Neural crest cell (in vitro differentiated cells): ENCODE results near the gene VPS26B. TPM values are rescaled to one million over a fixed set of nuclear protein-coding genes. Genes with fewer than 3 reads are reported as not detected.

ENCODE experiments used
- DNase-seq: peaks from one replicate; pipeline ENCODE4 v3.0.0; 2021; ENCODE audit warnings: low read depth, mixed read lengths, low spot score
- H3K27ac Mint-ChIP-seq: one replicate; pipeline ENCODE4 v1.8.0; 2021; ENCODE audit warnings: mild to moderate bottlenecking, mixed read lengths; ENCODE audit not compliant: unreplicated experiment
- H3K27me3 Mint-ChIP-seq: 2 replicates; pipeline ENCODE4 v1.8.0; 2021; ENCODE audit warnings: low read depth, mild to moderate bottlenecking, mixed read lengths
- H3K36me3 Mint-ChIP-seq: 2 replicates; pipeline ENCODE4 v1.8.0; 2021; ENCODE audit warnings: low read depth, mild to moderate bottlenecking, mixed read lengths
- H3K4me1 Mint-ChIP-seq: 2 replicates; pipeline ENCODE4 v1.8.0; 2021; ENCODE audit warnings: mixed read lengths
- H3K4me3 Mint-ChIP-seq: one replicate; pipeline ENCODE4 v1.8.0; 2021; ENCODE audit warnings: mild to moderate bottlenecking, mixed read lengths
- H3K9me3 Mint-ChIP-seq: 2 replicates; pipeline ENCODE4 v1.8.0; 2021; ENCODE audit warnings: mixed read lengths
- total RNA-seq: library from RNA; stranded (reverse); gene quantifications from 2 replicates; pipeline ENCODE4 v1.2.1, GENCODE V29; 2021
- TF ChIP-seq, protein P1 (sequence below): fragments of 200-600 bp; sonication (generic); conservative IDR thresholded peaks from 2 replicates; pipeline ENCODE4 v1.5.0; 2021; ENCODE audit warnings: antibody characterized with exemption, mild to moderate bottlenecking

Gene VPS26B
- total RNA-seq, 1 donor from 2014 or later: 45.6 TPM

GRCh38 chr11:134287561-134287960, 63.1 kb downstream of the VPS26B start:
- TF ChIP-seq, protein P1, sequence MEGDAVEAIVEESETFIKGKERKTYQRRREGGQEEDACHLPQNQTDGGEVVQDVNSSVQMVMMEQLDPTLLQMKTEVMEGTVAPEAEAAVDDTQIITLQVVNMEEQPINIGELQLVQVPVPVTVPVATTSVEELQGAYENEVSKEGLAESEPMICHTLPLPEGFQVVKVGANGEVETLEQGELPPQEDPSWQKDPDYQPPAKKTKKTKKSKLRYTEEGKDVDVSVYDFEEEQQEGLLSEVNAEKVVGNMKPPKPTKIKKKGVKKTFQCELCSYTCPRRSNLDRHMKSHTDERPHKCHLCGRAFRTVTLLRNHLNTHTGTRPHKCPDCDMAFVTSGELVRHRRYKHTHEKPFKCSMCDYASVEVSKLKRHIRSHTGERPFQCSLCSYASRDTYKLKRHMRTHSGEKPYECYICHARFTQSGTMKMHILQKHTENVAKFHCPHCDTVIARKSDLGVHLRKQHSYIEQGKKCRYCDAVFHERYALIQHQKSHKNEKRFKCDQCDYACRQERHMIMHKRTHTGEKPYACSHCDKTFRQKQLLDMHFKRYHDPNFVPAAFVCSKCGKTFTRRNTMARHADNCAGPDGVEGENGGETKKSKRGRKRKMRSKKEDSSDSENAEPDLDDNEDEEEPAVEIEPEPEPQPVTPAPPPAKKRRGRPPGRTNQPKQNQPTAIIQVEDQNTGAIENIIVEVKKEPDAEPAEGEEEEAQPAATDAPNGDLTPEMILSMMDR: no peak
- H3K27me3 Mint-ChIP-seq: peaks cover 11% of the 10 kb centered on the region
- H3K36me3 Mint-ChIP-seq: no peaks in the 10 kb centered on the region
- no peak for DNase-seq
- H3K4me1 Mint-ChIP-seq: peaks cover 14% of the 10 kb centered on the region
- H3K4me3 Mint-ChIP-seq: no peak overlapping the region
- H3K9me3 Mint-ChIP-seq: no peaks in the 10 kb centered on the region
- H3K27ac Mint-ChIP-seq: no peak overlapping the region

- H3K4me3 Mint-ChIP-seq: no peak overlapping the region
- DNase-seq: no peak
- no peaks in the 10 kb centered on the region for H3K36me3 Mint-ChIP-seq
- no peaks in the 10 kb centered on the region for H3K9me3 Mint-ChIP-seq
- peaks cover 14% of the 10 kb centered on the region for H3K4me1 Mint-ChIP-seq
- TF ChIP-seq, protein P1: no peak
- H3K27me3 Mint-ChIP-seq: peaks cover 11% of the 10 kb centered on the region
- H3K27ac Mint-ChIP-seq: no peak overlapping the region
These were observed 64.0 kb downstream of the VPS26B start for GRCh38 chr11:134288486-134288885.

GRCh38 chr11:134289167-134289566, 64.7 kb downstream of the VPS26B start:
- H3K4me3 Mint-ChIP-seq: no peak overlapping the region
- peaks cover 14% of the 10 kb centered on the region for H3K4me1 Mint-ChIP-seq
- no peaks in the 10 kb centered on the region for H3K36me3 Mint-ChIP-seq
- TF ChIP-seq, protein P1: no peak
- no peak for DNase-seq
- no peaks in the 10 kb centered on the region for H3K9me3 Mint-ChIP-seq
- H3K27ac Mint-ChIP-seq: no peak overlapping the region
- peaks cover 11% of the 10 kb centered on the region for H3K27me3 Mint-ChIP-seq

GRCh38 chr11:134289789-134290188, 65.3 kb downstream of the VPS26B start:
- Mint-ChIP-seq H3K27ac (no peak overlapping the region), H3K4me1 (peaks cover 14% of the 10 kb centered on the region), H3K4me3 (no peak overlapping the region), H3K9me3 (no peaks in the 10 kb centered on the region), H3K27me3 (peaks cover 11% of the 10 kb centered on the region), H3K36me3 (no peaks in the 10 kb centered on the region)
- DNase-seq: no peak
- TF ChIP-seq, protein P1: no peak

DNA sequence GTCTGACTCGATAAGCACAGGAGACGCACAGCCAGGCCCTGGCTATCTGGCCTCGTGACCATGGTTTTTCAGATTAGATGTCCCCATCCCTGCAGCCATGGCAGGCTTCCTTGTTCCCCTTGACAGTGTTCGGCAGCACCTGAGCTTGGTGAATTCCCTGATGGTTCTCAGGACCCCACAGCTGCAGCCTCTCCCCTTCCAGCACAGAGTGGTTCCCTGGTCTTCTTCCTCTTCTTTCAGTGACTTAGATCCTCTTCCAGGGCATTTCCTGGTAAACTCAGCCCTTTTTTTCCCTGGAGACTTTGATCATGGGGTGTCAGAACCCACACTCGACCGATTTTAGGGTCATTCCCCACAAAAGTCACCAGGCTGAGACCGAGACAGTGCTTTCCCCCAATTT, 66.2 kb downstream of the VPS26B start:
- H3K4me1 Mint-ChIP-seq: peaks cover 14% of the 10 kb centered on the region
- no peaks in the 10 kb centered on the region for H3K9me3 Mint-ChIP-seq
- H3K27ac Mint-ChIP-seq: peak overlapping the region; percentile 13
- H3K4me3 Mint-ChIP-seq: no peak overlapping the region
- DNase-seq: no peak
- TF ChIP-seq, protein P1: no peak
- H3K27me3 Mint-ChIP-seq: peaks cover 15% of the 10 kb centered on the region
- no peaks in the 10 kb centered on the region for H3K36me3 Mint-ChIP-seq

GRCh38 chr11:134291196-134291595, 66.7 kb downstream of the VPS26B start:
- Mint-ChIP-seq H3K27ac (no peak overlapping the region), H3K27me3 (peaks cover 15% of the 10 kb centered on the region), H3K4me3 (no peak overlapping the region), H3K9me3 (no peaks in the 10 kb centered on the region), H3K36me3 (no peaks in the 10 kb centered on the region), H3K4me1 (peaks cover 14% of the 10 kb centered on the region)
- TF ChIP-seq, protein P1: no peak
- DNase-seq: no peak
